H1 (cell line): ENCODE results near the gene CLDN12. TPM values are rescaled to one million over a fixed set of nuclear protein-coding genes. Genes with fewer than 3 reads are reported as not detected.

ENCODE experiments used
- CTCF ChIA-PET: fragments of 300-600 bp; sonication (Branson Sonifier 250); formaldehyde crosslinking; loops from one replicate; lab custom pipeline; 2021; ENCODE audit not compliant: partially characterized antibody; lab: Charles Lee
- POLR2A ChIA-PET: fragments of 300-600 bp; sonication (Branson Sonifier 250); formaldehyde crosslinking; loops from one replicate; lab custom pipeline; 2021; ENCODE audit warnings: inconsistent platforms; ENCODE audit not compliant: partially characterized antibody; lab: Charles Lee
- DNase-seq, 2 experiments: peaks; one replicate each; pipeline versions ENCODE4 v3.0.0 to v3.0.0-alpha.2; 2010 to 2022; ENCODE audit warnings: low spot score in 2 of 2, low read depth in 1 of 2, mixed read lengths in 1 of 2
- FAIRE-seq: peaks from 2 replicates; lab custom pipeline; 2011; peaks lifted over from hg19 to GRCh38; lab: Jason Lieb, UNC
- H2AFZ ChIP-seq: 2 replicates; pipeline ENCODE4 v1.8.1; 2012; ENCODE audit warnings: low read length, inconsistent platforms
- H2AK5ac ChIP-seq: 2 replicates; pipeline ENCODE4 v1.6.1; 2013; ENCODE audit warnings: low read depth, low read length
- H2BK120ac ChIP-seq: replicated peaks from 2 replicates; pipeline ENCODE3; 2013; ENCODE audit warnings: low read depth, low read length, inconsistent platforms
- H2BK12ac ChIP-seq: 2 replicates; pipeline ENCODE4 v1.6.1; 2013; ENCODE audit warnings: low read depth, low read length
- H2BK15ac ChIP-seq: 2 replicates; pipeline ENCODE4 v1.6.1; 2013; ENCODE audit warnings: low read length
- H2BK20ac ChIP-seq: 2 replicates; pipeline ENCODE4 v1.6.1; 2013; ENCODE audit warnings: low read length
- H2BK5ac ChIP-seq: 2 replicates; pipeline ENCODE4 v1.6.1; 2013; ENCODE audit warnings: low read depth, low read length
- H3K14ac ChIP-seq: 2 replicates; pipeline ENCODE4 v1.6.1; 2013; ENCODE audit warnings: inconsistent platforms; ENCODE audit not compliant: insufficient read length
- H3K18ac ChIP-seq: 2 replicates; pipeline ENCODE4 v1.6.1; 2013; ENCODE audit warnings: low read length; ENCODE audit errors: extremely low read depth
- H3K23ac ChIP-seq: 2 replicates; pipeline ENCODE4 v1.6.1; 2013; ENCODE audit warnings: inconsistent platforms; ENCODE audit not compliant: insufficient read length
- H3K23me2 ChIP-seq: 2 replicates; pipeline ENCODE4 v1.6.1; 2013; ENCODE audit warnings: low read depth, low read length
- H3K27ac ChIP-seq: 2 replicates; pipeline ENCODE4 v1.6.1; 2011; ENCODE audit warnings: low read depth, low read length, inconsistent platforms
- H3K27me3 ChIP-seq, 4 experiments: replicated peaks in 1 of 4; 1 replicate in 1 of 4; 2 replicates in 3 of 4; pipeline versions ENCODE4 v1.6.1 to v1.8.1; 2011 to 2013; ENCODE audit warnings: low read length in 3 of 4, mild to moderate bottlenecking in 3 of 4, inconsistent platforms in 2 of 4, mixed read lengths in 2 of 4, moderate library complexity in 1 of 4; ENCODE audit not compliant: control insufficient read depth in 3 of 4, insufficient read depth in 3 of 4; ENCODE audit errors: extremely low read depth in 1 of 4
- H3K36me3 ChIP-seq, 4 experiments: 2 replicates each; pipeline versions ENCODE4 v1.6.1 to v1.8.1; 2011 to 2013; ENCODE audit warnings: mild to moderate bottlenecking in 4 of 4, low read length in 3 of 4, moderate library complexity in 2 of 4, control low read depth in 1 of 4, inconsistent platforms in 1 of 4; ENCODE audit not compliant: insufficient read depth in 4 of 4, control insufficient read depth in 2 of 4
- H3K4ac ChIP-seq: replicated peaks from 2 replicates; pipeline ENCODE3; 2013; ENCODE audit warnings: low read length, low read depth, mixed read lengths, inconsistent platforms; ENCODE audit not compliant: insufficient read length
- H3K4me1 ChIP-seq, 4 experiments: replicated peaks in 1 of 4; 1 replicate in 1 of 4; 2 replicates in 3 of 4; pipeline versions ENCODE4 v1.6.1 to v1.8.1; 2011 to 2013; ENCODE audit warnings: low read length in 3 of 4, inconsistent platforms in 2 of 4, mixed read lengths in 1 of 4; ENCODE audit not compliant: insufficient read depth in 4 of 4, control insufficient read depth in 3 of 4
- H3K4me2 ChIP-seq, 2 experiments: 2 replicates each; pipeline versions ENCODE4 v1.6.1 to v1.8.1; 2011 to 2013; ENCODE audit warnings: low read depth in 2 of 2, low read length in 2 of 2, control low read depth in 1 of 2, inconsistent platforms in 1 of 2, mild to moderate bottlenecking in 1 of 2; ENCODE audit not compliant: insufficient read depth in 1 of 2
- H3K4me3 ChIP-seq, 4 experiments: fragments of 200-600, 300-600 bp in 1 of 4; sonication (generic), shearing (Covaris generic), sonication (Bioruptor Twin) in 1 of 4; 2 replicates each; pipeline versions ENCODE4 v1.5.1 to v1.8.1; 2011 to 2016; ENCODE audit warnings: low read length in 4 of 4, low read depth in 3 of 4, control low read depth in 2 of 4, inconsistent platforms in 2 of 4, mild to moderate bottlenecking in 2 of 4, mixed read lengths in 1 of 4, moderate library complexity in 1 of 4; ENCODE audit not compliant: insufficient read depth in 2 of 4; ENCODE audit errors: extremely low read depth in 1 of 4
- H3K56ac ChIP-seq: replicated peaks from 2 replicates; pipeline ENCODE3; 2013; ENCODE audit warnings: low read depth, mild to moderate bottlenecking, mixed read lengths, low read length, inconsistent platforms; ENCODE audit not compliant: insufficient read length
- H3K79me1 ChIP-seq: 2 replicates; pipeline ENCODE4 v1.6.1; 2013; ENCODE audit warnings: low read depth, low read length, control low read depth
- H3K79me2 ChIP-seq, 2 experiments: 2 replicates each; pipeline versions ENCODE4 v1.6.1 to v1.8.1; 2012 to 2013; ENCODE audit warnings: low read length in 2 of 2, mild to moderate bottlenecking in 2 of 2, inconsistent platforms in 1 of 2; ENCODE audit not compliant: insufficient read depth in 2 of 2, control insufficient read depth in 1 of 2
- H3K9ac ChIP-seq, 4 experiments: replicated peaks in 1 of 4; 1 replicate in 1 of 4; 2 replicates in 3 of 4; pipeline versions ENCODE4 v1.6.1 to v1.8.1; 2011 to 2013; ENCODE audit warnings: low read depth in 3 of 4, low read length in 3 of 4, control low read depth in 2 of 4, mild to moderate bottlenecking in 2 of 4, moderate library complexity in 2 of 4, inconsistent platforms in 1 of 4; ENCODE audit errors: extremely low read depth in 1 of 4
- H3K9me3 ChIP-seq, 2 experiments: 2 replicates each; pipeline versions ENCODE4 v1.6.1 to v1.8.1; 2012 to 2013; ENCODE audit warnings: mild to moderate bottlenecking in 2 of 2, moderate library complexity in 2 of 2, control low read depth in 1 of 2, inconsistent platforms in 1 of 2, low read depth in 1 of 2, low read length in 1 of 2, mixed read lengths in 1 of 2; ENCODE audit not compliant: insufficient read depth in 2 of 2
- H4K20me1 ChIP-seq, 2 experiments: replicated peaks in 1 of 2; 2 replicates each; pipeline versions ENCODE3 to v1.8.1; 2011 to 2013; ENCODE audit warnings: inconsistent platforms in 2 of 2, low read length in 2 of 2, mild to moderate bottlenecking in 1 of 2; ENCODE audit not compliant: insufficient read depth in 2 of 2, control insufficient read depth in 1 of 2
- H4K5ac ChIP-seq: 2 replicates; pipeline ENCODE4 v1.6.1; 2013; ENCODE audit warnings: low read length, low read depth, mixed read lengths, inconsistent platforms; ENCODE audit not compliant: insufficient read length
- H4K8ac ChIP-seq: 2 replicates; pipeline ENCODE4 v1.8.0; 2013; ENCODE audit warnings: mild to moderate bottlenecking, moderate library complexity, low read length, inconsistent platforms; ENCODE audit not compliant: insufficient read depth; ENCODE audit errors: extremely low read depth
- H4K91ac ChIP-seq: replicated peaks from 2 replicates; pipeline ENCODE3; 2013; ENCODE audit warnings: low read length, mixed read lengths, inconsistent platforms; ENCODE audit not compliant: insufficient read length
- CEBPB ChIP-seq: IDR thresholded peaks from 2 replicates; pipeline ENCODE4 v1.6.1; 2012; ENCODE audit warnings: low read depth, low read length
- MAFK ChIP-seq: IDR thresholded peaks from 2 replicates; pipeline ENCODE4 v1.6.1; 2012; ENCODE audit warnings: low read depth, mild to moderate bottlenecking, improper control_type of control experiment, low read length
- PHF8 ChIP-seq: fragments of 200-600 bp; sonication (generic); conservative IDR thresholded peaks from 2 replicates; pipeline ENCODE4 v1.7.1; 2012; ENCODE audit warnings: low read depth, mild to moderate bottlenecking, inconsistent platforms, low read length, moderate library complexity
- RBBP5 ChIP-seq: IDR thresholded peaks from 2 replicates; pipeline ENCODE4 v1.7.1; 2012; ENCODE audit warnings: low read depth, mild to moderate bottlenecking, inconsistent platforms, low read length, moderate library complexity, borderline replicate concordance
- SIN3A ChIP-seq, 2 experiments: IDR thresholded peaks in 1 of 2; conservative IDR thresholded peaks in 1 of 2; 2 replicates each; pipeline ENCODE4 v1.6.1; 2011 to 2012; ENCODE audit warnings: low read length in 2 of 2, improper control_type of control experiment in 1 of 2, low read depth in 1 of 2, mild to moderate bottlenecking in 1 of 2
- TAF7 ChIP-seq: optimal IDR thresholded peaks from 2 replicates; pipeline ENCODE3; 2011; ENCODE audit warnings: low read depth, mild to moderate bottlenecking, inconsistent platforms, low read length, moderate library complexity, borderline replicate concordance
- WGBS, 2 experiments: shearing (Covaris generic) in 1 of 2; methylation state at CpG; one replicate each; pipeline versions ENCODE4 v1.1.6 to v1.1.7; 2013 to 2015; ENCODE audit warnings: low lambda C conversion rate in 2 of 2, mixed read lengths in 2 of 2, inconsistent platforms in 1 of 2, low coverage in 1 of 2, missing lambda C conversion rate in 1 of 2; ENCODE audit not compliant: insufficient replicate concordance in 2 of 2, insufficient coverage in 1 of 2, insufficient read length in 1 of 2; ENCODE audit errors: extremely low coverage in 1 of 2, missing lambda C conversion rate in 1 of 2; 5-methylcytosine and 5-hydroxymethylcytosine counted together
- long read RNA-seq, 2 experiments: library from RNA in 1 of 2; library from capped mRNA in 1 of 2; stranded (forward); transcript quantifications; one replicate each; pipeline ENCODE4 v2.0.0, GENCODE V29; 2021; ENCODE audit warnings: inconsistent platforms in 1 of 2
- polyA minus RNA-seq, 3 experiments: library from RNA; depleted of rRNA, polyadenylated mRNA; stranded (reverse); fragments of >200 nt; gene quantifications; 1 replicate in 2 of 3; 2 replicates in 1 of 3; pipeline ENCODE4 v1.2.3, GENCODE V29; 2011
- polyA plus RNA-seq, 7 experiments: library from polyadenylated mRNA; depleted of rRNA in 3 of 7; stranded (reverse) in 5 of 7; unstranded in 2 of 7; fragments of >200 nt in 5 of 7; fragments of 200-250 nt in 2 of 7; gene quantifications; 1 replicate in 5 of 7; 2 replicates in 1 of 7; 4 replicates in 1 of 7; pipeline versions ENCODE4 v1.2.1 to v1.2.3, GENCODE V29; 2011 to 2013; ENCODE audit warnings: missing spikeins in 2 of 7, mixed read lengths in 2 of 7
- total RNA-seq: library from RNA; stranded (reverse); fragmentation: NEBNext Ultra II Directional; extraction: Animal tissue kit (Norgen Biotek cat#: 25700); gene quantifications from 2 replicates; pipeline ENCODE4 v1.2.1, GENCODE V29; 2021

Gene CLDN12
- total RNA-seq (47.3 and 49.2 TPM in 2 replicates), polyA plus RNA-seq (2011; rRNA removed) (124 and 127 TPM in 2 replicates), polyA minus RNA-seq (2011; rRNA and poly(A)+ RNA removed) (334 and 374 TPM in 2 replicates)
- polyA plus RNA-seq (2011; cell fraction: cytosol; rRNA removed), result 76.2 TPM
- 101 TPM for polyA plus RNA-seq (2011; cell fraction: nucleus; rRNA removed)
- 34.0 to 45.8 TPM (median 40.0 TPM) in 4 replicates for polyA plus RNA-seq (2012, experiment 1 of 2)
- 2.7 TPM for polyA plus RNA-seq (2012, experiment 2 of 2)
- 42.1 TPM for polyA plus RNA-seq (2013, experiment 1 of 2)
- polyA plus RNA-seq (2013, experiment 2 of 2), result 46.4 TPM
- 66.3 TPM for polyA minus RNA-seq (2011; cell fraction: cytosol; rRNA and poly(A)+ RNA removed)
- 62.8 TPM for polyA minus RNA-seq (2011; cell fraction: nucleus; rRNA and poly(A)+ RNA removed)
- long read RNA-seq, experiment 1, transcript CLDN12-201 (3 exons, 3,565 nt), result major isoform, 25 of 37 reads
- long read RNA-seq, experiment 1, partial matches to known transcripts, result 3 of 37 reads
- long read RNA-seq, experiment 1, other reads (novel, unspliced or antisense), result 4 of 37 reads
- long read RNA-seq, experiment 2, transcript CLDN12-203 (3 exons, 3,488 nt), result minor isoform, 5 of 43 reads
- long read RNA-seq, experiment 2, transcript CLDN12-201 (3 exons, 3,565 nt), result major isoform, 34 of 43 reads
- long read RNA-seq, experiment 2, partial matches to known transcripts, result 0 of 43 reads
- long read RNA-seq, experiment 2, other reads (novel, unspliced or antisense), result 3 of 43 reads

- POLR2A ChIA-PET, result interaction anchor here (0.6 to 1.7 kb wide), 7 partner anchors 9 to 192 kb away, joined by 3 to 6 read pairs (median 4); partner anchors contain the start of gene STEAP2
- Histone ChIP-seq H3K27ac (peak within 1 kb of the TSS; percentile 19; the same call in 1 of the 2 replicates), H4K8ac (peak within 1 kb of the TSS; percentile 29; the same call in 1 of the 2 replicates), H4K5ac (peak within 1 kb of the TSS; percentile 65), H3K23ac (no peak within 1 kb of the TSS), H3K56ac (peak within 1 kb of the TSS; percentile 65), H4K91ac (no peak within 1 kb of the TSS), H3K9me3 (no peaks in the 10 kb centered on the region), H3K4ac (no peak within 1 kb of the TSS), H3K4me3 (peak within 1 kb of the TSS; percentile 76 to 84 (median 80)), H3K79me1 (no peaks in the 10 kb centered on the region), H3K27me3 (no peaks in the 10 kb centered on the region; a peak in 1 of 7 replicates), H2BK12ac (no peak within 1 kb of the TSS), H3K14ac (no peak within 1 kb of the TSS), H3K79me2 (peaks cover 0 to 17% of the 10 kb centered on the region in 2 experiments; a peak in 2 of 4 replicates), H2BK20ac (no peak within 1 kb of the TSS), H3K9ac (peak within 1 kb of the TSS in 3 of 4 experiments; percentile 42 to 68 (median 51); a peak in 6 of 7 replicates), H2BK5ac (peak within 1 kb of the TSS; percentile 26), H3K36me3 (peaks cover 1 to 20% (median 14%) of the 10 kb centered on the region in 4 experiments; a peak in 6 of 8 replicates), H2BK15ac (no peak within 1 kb of the TSS), H3K23me2 (peaks cover 4% of the 10 kb centered on the region; the same call in 1 of the 2 replicates), H4K20me1 (no peaks in the 10 kb centered on the region), H2AFZ (peak within 1 kb of the TSS; percentile 84), H3K4me1 (no peaks in the 10 kb centered on the region), H2BK120ac (no peak within 1 kb of the TSS), H3K4me2 (peak within 1 kb of the TSS; percentile 66 to 72), H2AK5ac (no peak within 1 kb of the TSS), H3K18ac (0 out of 2 replicates have a peak within 1 kb of the TSS, but pooled peaks have one; percentile 63)
- 2% methylated on average over 30 of the region's 35 CpGs; no CpG with 5 or more reads in 1 of the 2 experiments for WGBS, 2 experiments
- FAIRE-seq (peak; percentile 79), DNase-seq (peak; percentile 80 to 83)
- CTCF ChIA-PET, result interaction anchor here (1.0 to 1.7 kb wide), 4 partner anchors 17 to 82 kb away, joined by 3 to 5 read pairs (median 4); no protein-coding TSS in a partner anchor
- TF ChIP-seq MAFK (no peak), TAF7 (no peak), RBBP5 (0 out of 2 replicates have a peak, but pooled peaks have one; percentile 40), PHF8 (peak; percentile 69), CEBPB (peak; percentile 99), SIN3A (conservative IDR thresholded peaks at IDR 0.05 in 1 of 2, IDR thresholded peaks at IDR 0.05 in 1 of 2; ENCODE audit: low read depth in 1 of 2, low read length in 2 of 2) (peak; percentile 18 to 59; a peak in 2 of 4 replicates)
These were observed at the start of gene CLDN12 for GRCh38 chr7:90403174-90404113. TSS of gene CLDN12 (plus strand) at chr7:90403461. CDS start at chr7:90412677, 9,216 bp downstream.
